OCI-LY1 (cell line): ENCODE measurements around the gene STAG1.

Source experiments
- CTCF ChIP-seq: fragments of 200-600 bp; sonication (generic), shearing (Covaris generic); IDR thresholded peaks from 2 replicates; pipeline ENCODE4 v1.5.1; 2017; ENCODE audit warnings: mild to moderate bottlenecking, antibody characterized with exemption, low read length, moderate library complexity, mixed read lengths
- EZH2 ChIP-seq: fragments of 200-600 bp; sonication (generic), shearing (Covaris generic); IDR thresholded peaks from 2 replicates; pipeline ENCODE4 v1.8.0; 2017; ENCODE audit warnings: borderline replicate concordance, mixed run types, mild to moderate bottlenecking, antibody characterized with exemption, low read length, moderate library complexity, mixed read lengths

GRCh38 chr3:136444581-136444980 is 307.6 kb downstream of the STAG1 start:
- TF ChIP-seq EZH2 (no peak), CTCF (no peak)
